Measurements from ENCODE around the gene ZSWIM4.
A peak's percentile ranks its signal among the peaks of the same experiment; 100 is the strongest.
"Not testable (repeated sequence)": the region's sequence is repeated elsewhere in the genome, so short reads cannot be mapped to it uniquely, and the experiment has no call there.

ZSWIM4 gene

GRCh38 chr19:13778847-13779246 is 16.4 kb upstream of the ZSWIM4 start:
- DNase-seq = no peak

GRCh38 chr19:13779794-13780193 is 15.4 kb upstream of the ZSWIM4 start:
- DNase-seq = not testable (repeated sequence)

GRCh38 chr19:13781547-13781946 is 13.7 kb upstream of the ZSWIM4 start:
- DNase-seq = peak; percentile 85

- no peak for DNase-seq
Observed at GRCh38 chr19:13782537-13782936, 12.7 kb upstream of the ZSWIM4 start.

GRCh38 chr19:13783565-13784500 is 11.4 kb upstream of the ZSWIM4 start:
- DNase-seq = no peak

- DNase-seq = peak; percentile 15
Observed at GRCh38 chr19:13784731-13785452, 10.4 kb upstream of the ZSWIM4 start.

GRCh38 chr19:13788991-13789390 is 6.3 kb upstream of the ZSWIM4 start:
- no peak for DNase-seq

- no peak for DNase-seq
Observed at GRCh38 chr19:13790354-13790753, 4.9 kb upstream of the ZSWIM4 start.

GRCh38 chr19:13793317-13793716 is 1.9 kb upstream of the ZSWIM4 start:
- not testable (repeated sequence) for DNase-seq

- DNase-seq = no peak
Observed at GRCh38 chr19:13794398-13794756, 866 bp upstream of the ZSWIM4 start.

GRCh38 chr19:13795595-13796300 is 505 bp downstream of the ZSWIM4 start:
- DNase-seq = peak; percentile 11

- DNase-seq = no peak
Observed at GRCh38 chr19:13796301-13797057, 1.2 kb downstream of the ZSWIM4 start.

- DNase-seq = no peak
Observed at GRCh38 chr19:13797058-13797440, 1.8 kb downstream of the ZSWIM4 start.

- no peak for DNase-seq
Observed at GRCh38 chr19:13797870-13798269, 2.6 kb downstream of the ZSWIM4 start.

- no peak for DNase-seq
Observed at GRCh38 chr19:13799669-13800068, 4.4 kb downstream of the ZSWIM4 start.

- no peak for DNase-seq
Observed at GRCh38 chr19:13803038-13803437, 7.8 kb downstream of the ZSWIM4 start.

GRCh38 chr19:13804830-13805683 is 9.8 kb downstream of the ZSWIM4 start:
- DNase-seq = no peak

- DNase-seq = no peak
Observed at GRCh38 chr19:13806728-13807127, 11.5 kb downstream of the ZSWIM4 start.

- DNase-seq = no peak
Observed at GRCh38 chr19:13807421-13808021, 12.3 kb downstream of the ZSWIM4 start.

- no peak for DNase-seq
Observed at GRCh38 chr19:13808856-13809255, 13.6 kb downstream of the ZSWIM4 start.

GRCh38 chr19:13812544-13812943 is 17.3 kb downstream of the ZSWIM4 start:
- no peak for DNase-seq

Data from NCI-H1105 treated with DMSO at 0.1 percent for 48 hours (cell line).